Breast epithelium (tissue), 3 donors: ENCODE results near the gene KATNAL1.

Experiments used
- CTCF ChIP-seq, 3 donors: fragments of 450-650 bp; IDR thresholded peaks; one replicate each; pipeline ENCODE4 v1.5.1; 2016 to 2017; ENCODE audit warnings: antibody characterized with exemption in 3 of 3, mild to moderate bottlenecking in 3 of 3, moderate library complexity in 3 of 3
- POLR2A ChIP-seq: fragments of 450-650 bp; IDR thresholded peaks from one replicate; pipeline ENCODE4 v1.6.1; 2016; ENCODE audit warnings: antibody characterized with exemption, mild to moderate bottlenecking, moderate library complexity
- POLR2AphosphoS5 ChIP-seq, 3 donors: sonication (generic); formaldehyde crosslinking; IDR thresholded peaks; one replicate each; pipeline ENCODE4 v1.6.1; 2017; ENCODE audit warnings: antibody characterized with exemption in 3 of 3

- TF ChIP-seq CTCF (IDR thresholded peaks at IDR 0.05) (no peak), POLR2AphosphoS5 (IDR thresholded peaks at IDR 0.05) (no peak), POLR2A (no peak)
These were observed 53.5 kb downstream of the KATNAL1 start for GRCh38 chr13:30253830-30254229.
